Panc1 (cell line): Measurements from ENCODE around the gene USF3. TPM values are rescaled to one million over a fixed set of nuclear protein-coding genes. Genes with fewer than 3 reads are reported as not detected.

Source experiments
- ATAC-seq: fragments of 200-7000 bp; cut with Tn5 transposase; 2 replicates; pipeline ENCODE4 v1.9.1; 2020; ENCODE audit warnings: mild to moderate bottlenecking, moderate library complexity
- BruUV-seq: library from RNA; stranded (reverse); fragments of 400-500 nt; replicated peaks from 2 replicates; lab custom pipeline; 2021; lab: Mats Ljungman, UMichigan
- CTCF ChIA-PET: fragments of 300-600 bp; sonication (Branson Sonifier 250); formaldehyde crosslinking; loops from one replicate; lab custom pipeline; 2022; ENCODE audit warnings: antibody characterized with exemption; lab: Charles Lee
- POLR2A ChIA-PET: fragments of 300-600 bp; sonication (Branson Sonifier 250); formaldehyde crosslinking; loops from one replicate; lab custom pipeline; 2022; ENCODE audit warnings: antibody characterized with exemption; lab: Charles Lee
- DNase-seq: peaks from one replicate; pipeline ENCODE4 v3.0.0-alpha.2; 2010; ENCODE audit warnings: low read depth, low spot score
- H3K27ac ChIP-seq: 2 replicates; pipeline ENCODE4 v1.5.1; 2011; ENCODE audit warnings: mild to moderate bottlenecking, low read length, inconsistent platforms
- H3K27me3 ChIP-seq: fragments of 200-500 bp; sonication (Bioruptor generic); 2 replicates; pipeline ENCODE4 v1.6.0; 2014; ENCODE audit warnings: low read length, inconsistent platforms; ENCODE audit not compliant: control insufficient read depth, insufficient read depth
- H3K36me3 ChIP-seq: fragments of 200-500 bp; sonication (Bioruptor generic); 2 replicates; pipeline ENCODE4 v1.5.1; 2014; ENCODE audit warnings: inconsistent platforms, mild to moderate bottlenecking, low read length, moderate library complexity; ENCODE audit not compliant: control insufficient read depth, insufficient read depth
- H3K4me1 ChIP-seq: 2 replicates; pipeline ENCODE4 v1.5.1; 2011; ENCODE audit warnings: inconsistent platforms, mild to moderate bottlenecking, low read length, moderate library complexity; ENCODE audit not compliant: control insufficient read depth, insufficient read depth
- H3K4me3 ChIP-seq, 2 experiments: 2 replicates each; pipeline ENCODE4 v1.5.1; 2011 to 2012; ENCODE audit warnings: low read depth in 2 of 2, low read length in 2 of 2, mild to moderate bottlenecking in 2 of 2, inconsistent platforms in 1 of 2, moderate library complexity in 1 of 2
- H3K9me3 ChIP-seq: fragments of 200-500 bp; sonication (Bioruptor generic); 2 replicates; pipeline ENCODE4 v1.5.1; 2014; ENCODE audit warnings: low read depth, mild to moderate bottlenecking, inconsistent platforms, low read length, moderate library complexity; ENCODE audit not compliant: control insufficient read depth, insufficient read depth
- CTCF ChIP-seq: fragments of 450-650 bp; IDR thresholded peaks from 2 replicates; pipeline ENCODE4 v1.5.1; 2017; ENCODE audit warnings: mild to moderate bottlenecking
- POLR2AphosphoS5 ChIP-seq: IDR thresholded peaks from 2 replicates; pipeline ENCODE4 v1.6.1; 2012; ENCODE audit warnings: mild to moderate bottlenecking, low read depth, low read length, moderate library complexity
- SIN3A ChIP-seq: IDR thresholded peaks from 2 replicates; pipeline ENCODE4 v1.6.1; 2012; ENCODE audit warnings: low read depth, mild to moderate bottlenecking, low read length, moderate library complexity, borderline replicate concordance; ENCODE audit not compliant: insufficient read depth
- TCF7L2 ChIP-seq: IDR thresholded peaks from 2 replicates; pipeline ENCODE4 v1.6.1; 2011; ENCODE audit warnings: mild to moderate bottlenecking, low read depth, low read length, inconsistent platforms
- in situ Hi-C: cut with HindIII; loops from 2 replicates; pipeline ENCODE4 v1.10.0; 2016; ENCODE audit warnings: low sequenced_read_pairs, low pct_unique_long_range_greater_than_20kb
- intact Hi-C: fragments of 100-400 bp; cut with micrococcal nuclease; formaldehyde crosslinking; loops from one replicate; pipeline ENCODE4 v1.10.0; 2022; ENCODE audit not compliant: unreplicated experiment
- total RNA-seq: library from RNA; stranded (reverse); gene quantifications from one replicate; pipeline ENCODE4 v1.2.1, GENCODE V29; 2021; ENCODE audit not compliant: unreplicated experiment
- TF ChIP-seq, protein P1 (sequence below), 2 experiments: IDR thresholded peaks; 2 replicates each; pipeline ENCODE4 v1.6.1; 2011 to 2012; ENCODE audit warnings: low read depth in 2 of 2, control low read depth in 1 of 2, low read length in 1 of 2, mild to moderate bottlenecking in 1 of 2, moderate library complexity in 1 of 2; ENCODE audit not compliant: insufficient read depth in 1 of 2

USF3 gene
- total RNA-seq, 1 experiment from 2014 or later = 18.2 TPM

GRCh38 chr3:113654851-113655250 is 41.6 kb downstream of the USF3 start:
- Histone ChIP-seq H3K9me3 (no peaks in the 10 kb centered on the region), H3K36me3 (no peaks in the 10 kb centered on the region), H3K4me3 (no peak overlapping the region), H3K4me1 (no peaks in the 10 kb centered on the region), H3K27me3 (no peaks in the 10 kb centered on the region), H3K27ac (no peak overlapping the region)
- POLR2A ChIA-PET = no interaction called here
- no peak for DNase-seq
- TF ChIP-seq, protein P1, sequence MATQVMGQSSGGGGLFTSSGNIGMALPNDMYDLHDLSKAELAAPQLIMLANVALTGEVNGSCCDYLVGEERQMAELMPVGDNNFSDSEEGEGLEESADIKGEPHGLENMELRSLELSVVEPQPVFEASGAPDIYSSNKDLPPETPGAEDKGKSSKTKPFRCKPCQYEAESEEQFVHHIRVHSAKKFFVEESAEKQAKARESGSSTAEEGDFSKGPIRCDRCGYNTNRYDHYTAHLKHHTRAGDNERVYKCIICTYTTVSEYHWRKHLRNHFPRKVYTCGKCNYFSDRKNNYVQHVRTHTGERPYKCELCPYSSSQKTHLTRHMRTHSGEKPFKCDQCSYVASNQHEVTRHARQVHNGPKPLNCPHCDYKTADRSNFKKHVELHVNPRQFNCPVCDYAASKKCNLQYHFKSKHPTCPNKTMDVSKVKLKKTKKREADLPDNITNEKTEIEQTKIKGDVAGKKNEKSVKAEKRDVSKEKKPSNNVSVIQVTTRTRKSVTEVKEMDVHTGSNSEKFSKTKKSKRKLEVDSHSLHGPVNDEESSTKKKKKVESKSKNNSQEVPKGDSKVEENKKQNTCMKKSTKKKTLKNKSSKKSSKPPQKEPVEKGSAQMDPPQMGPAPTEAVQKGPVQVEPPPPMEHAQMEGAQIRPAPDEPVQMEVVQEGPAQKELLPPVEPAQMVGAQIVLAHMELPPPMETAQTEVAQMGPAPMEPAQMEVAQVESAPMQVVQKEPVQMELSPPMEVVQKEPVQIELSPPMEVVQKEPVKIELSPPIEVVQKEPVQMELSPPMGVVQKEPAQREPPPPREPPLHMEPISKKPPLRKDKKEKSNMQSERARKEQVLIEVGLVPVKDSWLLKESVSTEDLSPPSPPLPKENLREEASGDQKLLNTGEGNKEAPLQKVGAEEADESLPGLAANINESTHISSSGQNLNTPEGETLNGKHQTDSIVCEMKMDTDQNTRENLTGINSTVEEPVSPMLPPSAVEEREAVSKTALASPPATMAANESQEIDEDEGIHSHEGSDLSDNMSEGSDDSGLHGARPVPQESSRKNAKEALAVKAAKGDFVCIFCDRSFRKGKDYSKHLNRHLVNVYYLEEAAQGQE (IDR thresholded peaks at IDR 0.05; ENCODE audit: insufficient read depth in 1 of 2, low read depth in 2 of 2, low read length in 1 of 2) = no peak
- TF ChIP-seq TCF7L2 = no peak
- in situ Hi-C loops = no loop called here
- CTCF ChIA-PET = no interaction called here
- no peak for ATAC-seq
- no TSS peak for BruUV-seq
- intact Hi-C loops = no loop called here

GRCh38 chr3:113654310-113654709 is 42.1 kb downstream of the USF3 start:
- DNase-seq = no peak
- TF ChIP-seq TCF7L2 (no peak), CTCF (no peak), SIN3A (no peak), POLR2AphosphoS5 (no peak)
- TF ChIP-seq, protein P1 (IDR thresholded peaks at IDR 0.05; ENCODE audit: insufficient read depth in 1 of 2, low read depth in 2 of 2, low read length in 1 of 2) = no peak
- Histone ChIP-seq H3K27me3 (no peaks in the 10 kb centered on the region), H3K4me1 (no peaks in the 10 kb centered on the region), H3K9me3 (no peaks in the 10 kb centered on the region), H3K36me3 (no peaks in the 10 kb centered on the region), H3K27ac (no peak overlapping the region), H3K4me3 (no peak overlapping the region)
- no peak for ATAC-seq
- in situ Hi-C loops (no loop called here), intact Hi-C loops (no loop called here)
- BruUV-seq = no TSS peak
- POLR2A ChIA-PET = no interaction called here
- CTCF ChIA-PET = no interaction called here
